OCI-LY7 (cell line): Measurements from ENCODE around the gene RPGRIP1L. TPM values are rescaled to one million over a fixed set of nuclear protein-coding genes. Genes with fewer than 3 reads are reported as not detected.

ENCODE experiments used
- BruUV-seq: library from RNA; stranded (reverse); fragments of 400-500 nt; replicated peaks from 2 replicates; lab custom pipeline; 2021; lab: Mats Ljungman, UMichigan
- CTCF ChIA-PET: fragments of 300-600 bp; sonication (Branson Sonifier 250); formaldehyde crosslinking; loops from one replicate; lab custom pipeline; 2022; ENCODE audit warnings: antibody characterized with exemption; ENCODE audit not compliant: unreplicated experiment; lab: Charles Lee
- POLR2A ChIA-PET: fragments of 300-600 bp; sonication (Branson Sonifier 250); formaldehyde crosslinking; loops from one replicate; lab custom pipeline; 2022; ENCODE audit warnings: antibody characterized with exemption; lab: Charles Lee
- DNase-seq: peaks from one replicate; pipeline ENCODE4 v3.0.0-alpha.2; 2015; ENCODE audit warnings: low spot score
- H2AFZ ChIP-seq: fragments of 200-600 bp; sonication (generic), shearing (Covaris generic); 2 replicates; pipeline ENCODE4 v1.6.1; 2014; ENCODE audit warnings: mild to moderate bottlenecking, antibody characterized with exemption, low read length, moderate library complexity
- H3K27ac ChIP-seq: fragments of 200-600 bp; sonication (generic); 2 replicates; pipeline ENCODE4 v1.5.1; 2014; ENCODE audit warnings: mixed run types, low read depth, mild to moderate bottlenecking, moderate library complexity, low read length, inconsistent platforms; ENCODE audit not compliant: poor library complexity, severe bottlenecking
- H3K36me3 ChIP-seq: fragments of 200-600 bp; sonication (generic); 2 replicates; pipeline ENCODE4 v1.6.1; 2014; ENCODE audit warnings: mild to moderate bottlenecking, antibody characterized with exemption, low read length, moderate library complexity, mixed read lengths; ENCODE audit not compliant: insufficient read depth
- H3K4me1 ChIP-seq: fragments of 200-600 bp; sonication (generic); 2 replicates; pipeline ENCODE4 v1.5.1; 2014; ENCODE audit warnings: mild to moderate bottlenecking, low read length; ENCODE audit not compliant: insufficient read depth, poor library complexity, severe bottlenecking
- H3K4me2 ChIP-seq: fragments of 200-600 bp; sonication (generic); 2 replicates; pipeline ENCODE4 v1.6.1; 2014; ENCODE audit warnings: mild to moderate bottlenecking, low read length
- H3K4me3 ChIP-seq: fragments of 200-600 bp; sonication (generic); 2 replicates; pipeline ENCODE4 v1.5.1; 2014; ENCODE audit warnings: mild to moderate bottlenecking, low read depth, low read length; ENCODE audit not compliant: poor library complexity, severe bottlenecking
- H3K79me2 ChIP-seq: fragments of 200-600 bp; sonication (generic); 2 replicates; pipeline ENCODE4 v1.6.1; 2016; ENCODE audit warnings: low read depth, mild to moderate bottlenecking, low read length, moderate library complexity, mixed read lengths; ENCODE audit not compliant: insufficient read depth
- H3K9me2 ChIP-seq: fragments of 200-600 bp; sonication (generic); 2 replicates; pipeline ENCODE4 v1.6.1; 2016; ENCODE audit warnings: mild to moderate bottlenecking, low read length, mixed read lengths; ENCODE audit not compliant: insufficient read depth
- H3K9me3 ChIP-seq: fragments of 200-600 bp; sonication (generic); 2 replicates; pipeline ENCODE4 v1.6.1; 2014; ENCODE audit warnings: mild to moderate bottlenecking, mixed run types, low read length, mixed read lengths
- H4K20me1 ChIP-seq: fragments of 200-600 bp; sonication (generic); 2 replicates; pipeline ENCODE4 v1.6.1; 2014; ENCODE audit warnings: mild to moderate bottlenecking, antibody characterized with exemption, low read length, moderate library complexity, mixed read lengths; ENCODE audit not compliant: insufficient read depth
- EZH2phosphoT487 ChIP-seq: fragments of 200-600 bp; sonication (generic); IDR thresholded peaks from 2 replicates; pipeline ENCODE4 v1.6.1; 2018; ENCODE audit warnings: low read depth, borderline replicate concordance, mild to moderate bottlenecking, mixed run types, antibody characterized with exemption, low read length, moderate library complexity, mixed read lengths
- intact Hi-C: fragments of 100-400 bp; cut with micrococcal nuclease; formaldehyde crosslinking; loops from one replicate; pipeline ENCODE4 v1.10.0; 2022; ENCODE audit not compliant: unreplicated experiment
- total RNA-seq, 2 experiments: library from RNA; depleted of rRNA in 1 of 2; stranded (reverse); fragments of >200 nt in 1 of 2; shearing (Covaris generic) in 1 of 2; gene quantifications; 2 replicates each; pipeline ENCODE4 v1.2.3, GENCODE V29; 2014 to 2022
- TF ChIP-seq, protein P1 (sequence below): fragments of 200-600 bp; sonication (generic); conservative IDR thresholded peaks from 2 replicates; pipeline ENCODE4 v1.5.1; 2014; ENCODE audit warnings: mild to moderate bottlenecking, antibody characterized with exemption, low read length, moderate library complexity, mixed read lengths

RPGRIP1L gene
- total RNA-seq, 2 experiments from 2014 or later: 12.7 to 15.4 TPM

DNA sequence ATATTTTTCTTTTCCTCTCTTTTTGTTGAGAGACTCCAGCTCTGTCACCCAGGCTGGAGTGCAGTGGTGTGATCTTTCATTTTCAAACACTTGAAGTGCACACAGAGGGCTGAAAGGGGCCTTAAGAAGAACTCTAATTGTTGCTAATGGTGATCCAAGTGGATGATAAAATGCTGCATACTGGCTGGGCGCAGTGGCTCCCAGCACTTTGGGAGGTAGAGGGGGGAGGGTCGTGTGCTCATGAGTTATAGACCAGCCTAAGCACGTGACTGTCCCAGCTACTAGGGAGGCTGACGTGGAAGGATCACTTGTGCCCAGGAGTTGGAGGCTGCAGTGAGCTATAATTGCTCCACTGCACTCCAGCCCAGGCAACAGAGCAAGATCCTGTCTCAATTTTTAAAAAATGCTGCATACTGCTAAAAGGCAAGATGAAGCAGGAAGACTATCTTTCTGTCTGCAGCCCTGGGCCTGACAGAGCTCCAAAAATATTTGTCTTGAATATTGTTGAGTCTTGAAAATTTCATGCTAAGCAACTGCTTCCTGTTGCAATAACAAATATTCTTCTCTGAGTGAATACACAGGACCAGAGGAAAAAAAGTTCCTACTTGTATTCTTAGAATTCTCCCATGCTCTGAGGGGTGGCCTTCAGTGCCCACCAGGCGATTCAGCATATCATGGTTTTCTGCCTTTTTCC, 137.0 kb downstream of the RPGRIP1L start:
- intact Hi-C loops: no loop called here
- Histone ChIP-seq H3K27ac (no peak overlapping the region), H3K9me3 (peaks cover 4% of the 10 kb centered on the region; the same call in 1 of the 2 replicates), H4K20me1 (no peaks in the 10 kb centered on the region), H3K9me2 (no peaks in the 10 kb centered on the region), H3K4me2 (no peak overlapping the region), H3K4me3 (no peak overlapping the region), H2AFZ (no peak overlapping the region), H3K4me1 (no peaks in the 10 kb centered on the region), H3K79me2 (no peaks in the 10 kb centered on the region), H3K36me3 (no peaks in the 10 kb centered on the region)
- TF ChIP-seq, protein P1, sequence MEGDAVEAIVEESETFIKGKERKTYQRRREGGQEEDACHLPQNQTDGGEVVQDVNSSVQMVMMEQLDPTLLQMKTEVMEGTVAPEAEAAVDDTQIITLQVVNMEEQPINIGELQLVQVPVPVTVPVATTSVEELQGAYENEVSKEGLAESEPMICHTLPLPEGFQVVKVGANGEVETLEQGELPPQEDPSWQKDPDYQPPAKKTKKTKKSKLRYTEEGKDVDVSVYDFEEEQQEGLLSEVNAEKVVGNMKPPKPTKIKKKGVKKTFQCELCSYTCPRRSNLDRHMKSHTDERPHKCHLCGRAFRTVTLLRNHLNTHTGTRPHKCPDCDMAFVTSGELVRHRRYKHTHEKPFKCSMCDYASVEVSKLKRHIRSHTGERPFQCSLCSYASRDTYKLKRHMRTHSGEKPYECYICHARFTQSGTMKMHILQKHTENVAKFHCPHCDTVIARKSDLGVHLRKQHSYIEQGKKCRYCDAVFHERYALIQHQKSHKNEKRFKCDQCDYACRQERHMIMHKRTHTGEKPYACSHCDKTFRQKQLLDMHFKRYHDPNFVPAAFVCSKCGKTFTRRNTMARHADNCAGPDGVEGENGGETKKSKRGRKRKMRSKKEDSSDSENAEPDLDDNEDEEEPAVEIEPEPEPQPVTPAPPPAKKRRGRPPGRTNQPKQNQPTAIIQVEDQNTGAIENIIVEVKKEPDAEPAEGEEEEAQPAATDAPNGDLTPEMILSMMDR: no peak
- TF ChIP-seq EZH2phosphoT487: no peak
- POLR2A ChIA-PET: interaction anchor here (0.5 kb wide), 1 partner anchor 11 kb away, joined by 5 read pairs; no protein-coding TSS in a partner anchor
- no TSS peak for BruUV-seq
- CTCF ChIA-PET: no interaction called here
- DNase-seq: no peak

DNA sequence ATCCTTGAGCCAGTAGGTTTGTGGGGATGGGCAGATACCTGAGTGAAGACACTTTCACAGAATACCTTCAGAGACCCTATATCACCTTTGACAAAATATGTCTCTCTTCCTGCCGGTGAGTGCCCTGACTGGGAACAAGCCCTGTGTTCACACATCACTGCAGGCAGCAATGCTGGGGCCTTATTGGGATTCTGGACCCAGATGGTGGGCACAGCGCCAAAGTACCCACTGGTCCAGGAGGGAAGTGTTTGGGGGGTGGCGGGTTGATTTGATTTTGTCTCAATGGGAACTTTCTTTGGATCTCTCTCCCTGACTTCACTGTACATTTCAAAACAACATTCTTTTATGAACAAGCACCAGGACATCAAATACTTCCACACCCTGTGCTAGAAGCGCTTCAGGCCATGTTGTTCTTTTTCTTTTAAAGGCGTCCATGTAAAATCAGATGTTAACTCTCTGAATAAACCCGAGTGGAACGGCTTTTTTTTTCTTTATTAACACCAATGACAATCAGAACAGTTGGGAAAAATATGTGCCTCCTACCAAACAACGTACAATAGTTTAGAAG, 138.3 kb downstream of the RPGRIP1L start:
- H4K20me1 ChIP-seq: no peaks in the 10 kb centered on the region
- H3K4me1 ChIP-seq: no peaks in the 10 kb centered on the region
- H3K4me2 ChIP-seq: no peak overlapping the region
- ChIA-PET CTCF (no interaction called here), POLR2A (no interaction called here)
- intact Hi-C loops: no loop called here
- TF ChIP-seq EZH2phosphoT487: no peak
- TF ChIP-seq, protein P1: no peak
- no peaks in the 10 kb centered on the region for H3K36me3 ChIP-seq
- H3K27ac ChIP-seq: no peak overlapping the region
- no peaks in the 10 kb centered on the region for H3K9me3 ChIP-seq
- no peak overlapping the region for H2AFZ ChIP-seq
- H3K9me2 ChIP-seq: no peaks in the 10 kb centered on the region
- DNase-seq: no peak
- no peaks in the 10 kb centered on the region for H3K79me2 ChIP-seq
- BruUV-seq: no TSS peak
- no peak overlapping the region for H3K4me3 ChIP-seq

DNA sequence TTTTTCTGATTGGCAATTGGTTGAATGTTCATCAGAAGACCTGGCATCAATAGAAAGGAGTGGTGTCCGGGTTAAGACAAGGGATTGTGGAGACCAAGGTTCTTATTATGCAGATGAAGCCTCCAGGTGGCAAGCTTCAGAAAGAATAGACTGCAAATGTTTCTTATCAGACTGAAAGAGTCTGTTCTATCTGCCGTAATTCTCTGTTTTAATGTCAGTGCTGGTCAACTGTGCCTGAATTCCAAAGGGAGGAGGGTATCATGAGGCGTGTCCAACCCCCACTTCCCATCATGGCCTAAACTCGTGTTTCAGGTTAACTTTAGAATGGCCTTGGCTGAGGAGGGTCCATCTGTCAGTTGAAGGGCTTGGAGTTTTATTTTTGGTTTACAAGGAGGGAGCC, 140.2 kb downstream of the RPGRIP1L start:
- Histone ChIP-seq H3K9me2 (no peaks in the 10 kb centered on the region), H4K20me1 (no peaks in the 10 kb centered on the region), H3K36me3 (no peaks in the 10 kb centered on the region), H3K4me3 (no peak overlapping the region), H3K9me3 (no peaks in the 10 kb centered on the region), H3K4me2 (no peak overlapping the region), H3K27ac (no peak overlapping the region), H3K4me1 (no peaks in the 10 kb centered on the region), H3K79me2 (no peaks in the 10 kb centered on the region), H2AFZ (no peak overlapping the region)
- intact Hi-C loops: no loop called here
- no peak for DNase-seq
- no TSS peak for BruUV-seq
- ChIA-PET POLR2A (no interaction called here), CTCF (no interaction called here)
- TF ChIP-seq, protein P1: no peak
- TF ChIP-seq EZH2phosphoT487: no peak
